HG03432 (cell line): ENCODE measurements around the gene SKI.

Experiments
- ATAC-seq: cut with Tn5 transposase; IDR thresholded peaks from one replicate; pipeline ENCODE4 v1.9.1; 2021; ENCODE audit warnings: mild to moderate bottlenecking, moderate library complexity; ENCODE audit not compliant: unreplicated experiment

The SKI gene

DNA sequence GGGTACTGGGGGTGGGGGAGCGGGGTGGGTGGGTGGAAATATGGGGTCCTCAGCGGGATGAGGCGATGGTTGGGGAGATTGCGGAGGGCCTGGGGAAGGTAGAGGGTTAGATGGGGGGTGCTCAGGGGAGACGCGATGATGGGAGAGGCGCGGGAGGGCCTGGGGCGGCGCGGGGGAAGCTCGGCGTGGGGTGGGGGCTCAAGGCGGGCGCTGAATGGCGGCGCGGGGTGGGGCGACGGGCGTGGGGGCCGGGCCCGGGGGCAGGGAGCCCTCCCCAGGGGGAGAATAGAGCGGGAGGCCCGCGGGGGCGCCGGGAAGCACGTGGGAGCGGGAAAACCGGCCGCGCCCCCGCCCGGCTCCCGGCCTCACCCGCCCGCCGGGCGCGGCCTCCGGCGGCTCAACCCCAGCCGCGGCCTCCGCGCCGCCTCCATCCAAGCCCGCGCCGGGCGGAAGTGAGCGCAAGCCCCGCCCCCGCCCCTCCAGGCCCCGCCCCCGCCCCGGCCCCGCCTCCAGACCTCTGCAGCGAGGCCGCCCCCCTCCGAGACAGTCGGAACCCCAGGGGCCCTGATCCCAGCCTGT, 33.7 kb upstream of the SKI start, which contains the start of gene FAAP20:
TSS of gene FAAP20 (minus strand) at position 454 of the 579 bp plus-strand sequence. CDS start at position 431, 23 bp downstream.
- ATAC-seq: peak; percentile 58

- peak; percentile 68 for ATAC-seq
Observed at GRCh38 chr1:2194898-2195673, 33.0 kb upstream of the SKI start.

DNA sequence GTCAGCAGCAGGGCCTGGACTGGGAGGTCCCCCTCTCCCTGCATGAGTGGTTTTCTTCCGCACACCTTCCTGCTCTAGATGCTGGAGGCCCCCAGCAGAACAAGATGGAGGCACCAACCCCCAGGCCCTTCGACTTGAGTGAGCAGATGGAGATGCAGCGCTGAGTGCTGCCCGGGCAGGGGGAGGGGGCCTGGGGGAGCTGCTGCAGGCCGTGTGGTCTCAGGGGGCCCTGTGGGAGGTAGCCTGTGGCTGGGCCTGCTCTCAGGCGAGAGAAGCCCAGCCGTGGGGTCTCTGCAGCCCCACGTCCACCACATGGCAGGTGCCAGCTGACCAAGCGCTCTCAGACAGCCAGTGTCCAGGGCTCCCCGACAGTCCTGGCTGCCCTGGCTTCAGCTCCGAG, 32.3 kb upstream of the SKI start:
- ATAC-seq: no peak

DNA sequence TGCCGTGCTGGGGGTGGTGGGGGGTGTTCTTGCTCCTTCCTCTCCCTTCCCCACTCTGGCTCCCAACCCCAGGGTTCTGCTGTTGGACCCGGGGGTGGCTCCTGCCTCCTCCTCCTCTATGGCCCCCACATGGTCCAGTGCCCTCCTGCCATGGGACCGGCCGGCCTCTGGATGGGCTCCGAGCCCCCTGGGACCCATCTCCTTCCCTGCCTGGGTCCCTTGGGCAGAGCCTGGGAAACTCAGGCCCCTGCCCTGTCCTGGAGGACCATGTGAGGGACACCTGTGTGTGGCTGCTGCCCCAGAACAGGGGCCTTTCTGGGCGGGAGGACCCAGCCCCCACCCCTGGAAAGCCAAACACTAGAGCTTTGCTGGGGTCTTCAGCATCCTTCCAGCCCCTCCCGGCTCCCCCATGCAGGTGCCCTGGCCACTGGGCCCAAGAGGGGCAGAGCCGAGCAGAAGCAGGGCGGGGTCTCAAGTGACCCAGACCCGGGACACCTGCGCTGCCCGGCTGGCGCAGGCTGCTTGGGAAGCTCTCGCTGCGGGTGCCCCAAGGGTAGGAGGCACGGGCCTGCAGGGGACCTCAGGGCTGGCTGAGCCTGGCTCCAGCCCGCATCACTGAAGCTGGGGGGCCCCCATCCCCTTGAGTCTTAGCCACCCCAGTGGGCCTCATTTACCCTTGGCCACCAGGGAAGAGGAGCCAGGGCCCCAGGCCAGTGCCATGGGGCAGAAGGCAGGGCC, 31.0 kb upstream of the SKI start:
- no peak for ATAC-seq

- no peak for ATAC-seq
Observed at GRCh38 chr1:2197707-2198165, 30.4 kb upstream of the SKI start.

DNA sequence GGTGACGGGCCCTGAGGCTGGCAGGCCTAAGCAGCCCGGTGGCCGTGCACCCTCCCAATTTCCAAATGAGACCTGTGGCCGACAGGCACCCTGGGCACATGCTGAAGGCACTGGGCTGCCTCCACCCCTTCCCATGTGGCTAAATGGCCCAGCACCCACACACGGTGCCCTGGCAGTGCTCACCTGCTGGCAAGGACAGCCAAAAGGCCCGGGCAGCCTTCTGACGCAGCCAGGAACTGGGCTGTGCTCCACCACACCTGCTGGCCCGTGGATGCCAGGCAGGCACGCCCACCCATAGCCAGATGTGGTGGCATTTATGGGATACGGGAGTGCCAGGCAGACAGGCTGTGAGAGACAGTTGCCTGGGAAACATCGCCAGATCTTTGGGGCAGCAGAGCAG, 29.5 kb upstream of the SKI start:
- no peak for ATAC-seq

GRCh38 chr1:2199042-2199810, 28.9 kb upstream of the SKI start:
- no peak for ATAC-seq

DNA sequence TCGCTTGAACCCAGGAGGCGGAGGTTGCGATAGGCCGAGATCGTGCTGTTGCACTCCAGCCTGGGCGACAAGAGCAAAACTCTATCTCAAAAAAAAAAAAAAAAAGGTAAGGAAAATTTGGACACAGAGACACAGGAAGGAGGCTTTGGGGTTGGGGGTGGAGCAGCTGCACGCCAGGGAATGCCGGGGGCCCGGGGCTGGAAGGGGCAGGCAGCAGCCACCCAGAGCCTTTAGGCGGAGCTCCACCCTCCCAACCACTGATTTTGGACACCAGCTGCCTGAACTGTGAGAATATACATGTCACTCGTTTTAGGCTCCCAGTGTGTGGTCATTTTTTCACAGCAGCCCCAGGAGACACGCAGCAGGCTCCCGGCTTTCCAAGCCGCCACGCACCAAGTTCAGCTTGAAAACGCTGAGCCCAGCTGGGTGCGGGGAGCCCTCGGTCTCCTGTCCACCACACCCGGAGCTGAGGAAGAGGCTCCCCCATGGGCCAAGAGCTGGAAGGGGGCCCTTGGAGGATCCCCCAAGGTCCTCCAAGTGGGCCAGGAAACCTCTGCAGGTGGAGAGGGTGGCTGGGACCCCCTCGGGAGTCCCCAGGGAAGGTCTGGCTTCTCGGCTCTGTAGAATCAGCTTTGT, 27.7 kb upstream of the SKI start:
- ATAC-seq: no peak

DNA sequence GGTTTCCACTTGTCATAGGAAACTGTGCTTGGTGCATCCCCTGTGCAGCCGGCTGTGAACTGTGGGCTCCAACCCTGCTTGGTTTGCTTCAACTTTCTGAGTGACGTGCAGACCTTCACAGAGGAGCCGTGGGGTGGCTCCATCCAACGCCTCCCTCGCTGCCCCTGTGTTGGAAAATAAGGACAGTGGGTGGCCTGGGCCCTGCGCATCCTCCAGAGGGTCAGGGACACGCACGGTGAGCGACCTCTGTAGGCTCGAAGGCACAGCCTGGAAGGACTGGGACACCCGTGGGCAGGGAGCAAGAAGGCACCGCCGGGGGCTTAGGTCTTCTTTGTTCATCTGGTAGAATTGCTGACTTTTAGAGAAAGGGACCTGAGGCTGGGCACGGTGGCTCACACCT, 27.1 kb upstream of the SKI start:
- ATAC-seq: no peak

DNA sequence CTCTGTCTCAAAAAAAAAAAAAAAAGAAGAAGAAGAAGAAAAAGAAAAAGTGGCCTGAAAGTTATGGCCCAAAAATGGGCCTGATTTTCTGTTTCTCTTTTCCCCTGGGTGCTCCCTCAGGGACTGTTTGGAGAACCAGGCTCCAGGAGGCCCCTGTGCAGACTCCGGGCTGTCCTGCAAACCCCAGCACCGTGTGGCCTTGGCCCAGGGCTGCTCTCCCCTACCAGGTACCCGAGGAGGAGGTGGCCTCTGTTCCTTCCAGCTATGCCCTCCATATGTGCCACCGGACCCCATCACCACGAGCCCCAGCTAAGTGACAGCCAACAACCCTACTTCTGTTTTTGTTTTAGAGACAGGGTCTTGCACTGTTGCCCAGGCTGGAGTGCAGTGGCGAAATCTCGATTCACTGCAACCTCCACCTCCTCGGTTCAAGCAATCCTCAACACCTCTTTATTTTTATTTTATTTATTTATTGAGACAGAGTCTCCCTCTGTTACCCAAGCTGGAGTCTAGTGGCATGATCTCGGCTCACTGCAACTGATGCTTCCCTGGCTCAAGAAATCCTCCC, 26.0 kb upstream of the SKI start:
- ATAC-seq: no peak

DNA sequence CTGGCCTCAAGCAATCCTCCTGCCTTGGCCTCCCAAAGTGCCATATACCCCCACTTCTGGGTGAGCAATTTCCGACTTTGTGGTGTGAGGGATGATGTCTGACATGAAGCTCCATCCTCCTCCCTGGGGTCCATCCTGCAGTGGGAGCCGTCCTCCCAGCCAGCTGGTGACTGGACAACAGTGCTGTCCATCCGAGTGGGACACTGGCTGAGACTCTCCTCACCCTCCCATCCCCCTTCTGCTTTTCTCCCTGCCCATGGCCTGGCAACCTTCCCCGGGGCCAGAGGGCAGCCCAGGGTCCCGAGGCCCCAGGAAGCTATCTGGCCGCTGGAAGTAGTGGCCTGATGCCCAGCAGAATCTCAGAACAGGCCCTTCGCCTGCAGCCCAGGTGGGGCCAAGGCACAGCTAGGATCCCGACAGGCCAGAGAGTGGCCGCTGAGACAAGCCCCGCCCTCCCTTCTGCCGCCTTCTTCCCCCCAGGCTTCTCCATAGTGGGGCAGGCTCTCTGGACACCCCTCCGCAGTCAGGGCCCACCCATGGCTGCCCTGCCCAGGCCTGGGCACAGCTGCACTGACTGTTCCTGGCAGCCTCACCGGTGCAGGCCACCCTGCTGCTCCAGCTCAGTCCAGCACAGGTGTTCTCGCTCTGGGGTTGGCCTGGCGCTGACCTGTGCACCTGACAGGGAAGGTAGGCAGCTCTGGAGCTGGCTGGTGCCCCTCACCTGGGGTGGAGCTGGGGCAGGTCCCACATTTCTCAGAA, 25.1 kb upstream of the SKI start:
- no peak for ATAC-seq

- no peak for ATAC-seq
Observed at GRCh38 chr1:2203671-2204414, 24.3 kb upstream of the SKI start.

- ATAC-seq: peak; percentile 31
Observed at GRCh38 chr1:2204415-2205190, 23.5 kb upstream of the SKI start.

GRCh38 chr1:2205191-2205952, 22.7 kb upstream of the SKI start:
- ATAC-seq: peak; percentile 65

DNA sequence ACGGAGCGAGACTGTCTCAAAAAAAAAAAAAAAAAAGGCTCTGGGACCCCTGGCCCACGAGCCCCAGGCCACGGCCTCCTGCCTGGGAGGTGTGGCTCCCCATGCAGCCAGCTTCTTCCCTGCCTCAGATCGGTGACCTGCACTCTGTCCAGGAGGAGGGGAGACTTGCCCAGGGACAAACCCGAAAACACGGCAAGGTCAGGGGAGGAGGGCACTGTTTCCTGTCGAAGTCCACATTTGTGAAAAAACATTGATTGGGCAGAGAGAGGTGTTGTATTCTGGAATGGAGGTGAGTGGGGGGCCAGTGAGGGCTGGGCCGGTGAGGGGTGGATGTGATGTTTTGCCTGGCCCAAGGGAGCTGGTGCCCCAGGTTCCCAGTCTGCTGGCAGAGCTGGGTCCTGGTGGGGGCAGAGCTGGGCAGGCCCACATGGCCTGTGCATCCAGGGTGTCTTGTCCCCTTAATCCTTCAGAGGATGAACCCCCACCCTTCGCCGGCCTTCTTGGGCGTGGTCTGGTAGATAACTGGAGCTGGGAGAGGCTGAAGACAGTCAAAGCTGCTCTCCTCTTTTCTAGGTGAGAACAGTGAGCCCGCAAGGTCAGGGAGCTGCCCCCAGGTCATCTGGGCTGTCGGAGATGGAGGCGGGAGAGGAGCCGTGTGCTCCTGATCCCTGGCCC, 21.2 kb upstream of the SKI start:
- ATAC-seq: no peak

DNA sequence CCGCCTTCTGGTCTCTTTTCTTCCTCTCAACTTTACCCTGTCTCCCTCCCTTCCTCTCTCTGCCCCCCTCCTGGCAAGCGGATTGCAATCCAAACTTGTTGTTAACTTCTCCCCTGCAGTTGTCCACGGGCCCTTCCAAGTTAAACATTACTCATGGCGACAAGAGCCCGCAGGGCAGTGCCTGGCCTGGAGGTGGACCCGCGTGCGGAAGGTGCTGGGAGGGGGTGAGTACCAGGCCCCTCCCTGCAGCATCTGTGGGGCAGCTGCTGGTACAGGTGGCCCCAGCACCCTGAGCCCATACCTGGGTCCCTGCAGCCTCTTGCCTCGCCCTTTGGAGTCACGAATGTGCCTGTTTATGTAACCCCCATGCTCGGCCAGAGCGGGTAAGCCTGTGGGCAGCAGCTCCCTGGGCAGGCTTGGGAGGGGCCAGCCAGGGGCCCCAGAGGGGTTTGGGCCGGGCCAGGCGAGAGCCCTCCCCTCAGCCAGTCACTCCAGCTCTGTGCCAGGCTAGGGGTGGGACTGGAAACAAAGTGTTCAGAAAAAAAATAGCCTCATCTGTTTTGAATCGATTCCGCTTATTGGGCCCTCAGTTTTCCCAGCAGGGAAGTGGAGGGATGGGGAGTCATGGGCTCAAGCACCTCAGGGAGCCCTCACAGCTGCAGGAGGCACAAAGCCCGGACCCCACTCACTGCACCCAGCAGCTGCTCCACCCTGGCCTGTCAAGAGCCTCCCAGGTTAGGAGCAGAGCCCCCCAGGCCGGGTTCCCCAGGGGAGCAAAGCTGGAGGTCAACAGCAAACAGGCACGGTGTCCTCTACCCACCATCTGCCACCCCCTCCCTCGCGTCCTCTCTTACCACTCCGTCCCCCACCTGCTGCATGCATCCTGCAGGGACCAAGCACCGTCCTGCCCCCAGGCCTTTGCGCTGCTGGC, 19.5 kb upstream of the SKI start:
- ATAC-seq: no peak
